GM18907 (cell line): ENCODE data around the gene OSBPL2.

Experiments
- ATAC-seq: cut with Tn5 transposase; IDR thresholded peaks from one replicate; pipeline ENCODE4 v1.9.1; 2021; ENCODE audit warnings: mild to moderate bottlenecking, moderate library complexity; ENCODE audit not compliant: unreplicated experiment

OSBPL2 gene

GRCh38 chr20:62308102-62308822 lies 69.9 kb downstream of the OSBPL2 start:
- no peak for ATAC-seq

GRCh38 chr20:62309198-62309944 lies 71.0 kb downstream of the OSBPL2 start:
- ATAC-seq: no peak

GRCh38 chr20:62309947-62310756 lies 71.8 kb downstream of the OSBPL2 start:
- no peak for ATAC-seq

GRCh38 chr20:62310757-62311121 lies 72.4 kb downstream of the OSBPL2 start:
- no peak for ATAC-seq

GRCh38 chr20:62311150-62311549 lies 72.8 kb downstream of the OSBPL2 start:
- no peak for ATAC-seq

GRCh38 chr20:62311832-62312661 lies 73.7 kb downstream of the OSBPL2 start:
- ATAC-seq: no peak

- ATAC-seq: no peak
Observed at GRCh38 chr20:62312662-62312977, 74.3 kb downstream of the OSBPL2 start.

- ATAC-seq: no peak
Observed at GRCh38 chr20:62313021-62313420, 74.7 kb downstream of the OSBPL2 start.

- ATAC-seq: no peak
Observed at GRCh38 chr20:62313460-62314338, 75.4 kb downstream of the OSBPL2 start.

GRCh38 chr20:62314339-62314638 lies 76.0 kb downstream of the OSBPL2 start:
- ATAC-seq: no peak

GRCh38 chr20:62314711-62315302 lies 76.5 kb downstream of the OSBPL2 start:
- ATAC-seq: no peak

GRCh38 chr20:62315773-62316172 lies 77.5 kb downstream of the OSBPL2 start:
- no peak for ATAC-seq

GRCh38 chr20:62316331-62317166 lies 78.2 kb downstream of the OSBPL2 start:
- no peak for ATAC-seq

- no peak for ATAC-seq
Observed at GRCh38 chr20:62317167-62317655, 78.9 kb downstream of the OSBPL2 start.

- no peak for ATAC-seq
Observed at GRCh38 chr20:62318400-62319345, 80.4 kb downstream of the OSBPL2 start.

GRCh38 chr20:62319346-62319909 lies 81.1 kb downstream of the OSBPL2 start:
- ATAC-seq: no peak
